Measurements from ENCODE around the gene MAFF. TPM values are rescaled to one million over a fixed set of nuclear protein-coding genes. Genes with fewer than 3 reads are reported as not detected.
"Not testable (repeated sequence)": the region's sequence is repeated elsewhere in the genome, so short reads cannot be mapped to it uniquely, and the experiment has no call there.

MAFF gene
- 100 to 1,000 TPM in 2 of 4 donors, 10 to 100 TPM in 2; 68.1 to 110 (median 96.8) TPM for total RNA-seq

DNA sequence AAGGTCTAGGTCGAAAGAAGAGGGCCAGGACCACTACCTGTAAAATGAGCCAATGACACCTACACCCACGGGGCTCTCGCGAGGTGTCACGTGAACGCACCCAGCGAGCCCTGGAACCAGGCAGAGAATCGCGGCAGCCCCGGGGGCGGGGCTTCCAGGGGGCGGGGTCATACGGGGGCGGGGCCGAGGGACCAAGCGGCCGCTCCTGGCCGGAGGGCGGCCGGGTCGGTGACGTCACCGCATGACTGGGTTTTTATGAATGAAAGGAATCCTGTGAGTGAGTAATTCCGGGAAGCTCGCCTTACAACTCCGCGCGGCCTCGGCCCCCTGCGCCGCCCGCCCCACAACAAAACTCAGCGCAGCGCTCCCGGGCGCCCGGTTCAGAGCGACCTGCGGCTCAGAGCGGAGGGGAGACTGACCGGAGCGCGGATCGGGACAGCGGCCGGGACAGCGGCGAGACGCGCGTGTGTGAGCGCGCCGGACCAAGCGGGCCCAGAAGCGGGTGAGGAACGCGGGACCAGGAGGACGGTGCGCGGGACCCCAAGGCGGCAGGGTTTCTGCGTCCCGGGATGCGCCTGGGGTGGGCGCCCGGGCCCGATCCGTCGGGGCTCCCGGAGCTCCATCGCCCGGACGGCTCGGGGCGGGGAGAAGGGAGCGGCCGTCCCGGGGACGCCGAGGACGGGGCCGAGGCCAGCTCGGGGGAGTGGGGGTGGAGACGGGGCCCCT lies at the start of gene MAFF:
MAFF (plus strand) TSS at position 284 of the 726 bp plus-strand sequence. CDS start 11,860 bp downstream, outside the sequence.
- peak; percentile 88 to 98 for TF ChIP-seq EP300 (IDR thresholded peaks at IDR 0.05)
- TF ChIP-seq POLR2A (IDR thresholded peaks at IDR 0.05) = peak; percentile 96 to 98
- TF ChIP-seq, protein P1, sequence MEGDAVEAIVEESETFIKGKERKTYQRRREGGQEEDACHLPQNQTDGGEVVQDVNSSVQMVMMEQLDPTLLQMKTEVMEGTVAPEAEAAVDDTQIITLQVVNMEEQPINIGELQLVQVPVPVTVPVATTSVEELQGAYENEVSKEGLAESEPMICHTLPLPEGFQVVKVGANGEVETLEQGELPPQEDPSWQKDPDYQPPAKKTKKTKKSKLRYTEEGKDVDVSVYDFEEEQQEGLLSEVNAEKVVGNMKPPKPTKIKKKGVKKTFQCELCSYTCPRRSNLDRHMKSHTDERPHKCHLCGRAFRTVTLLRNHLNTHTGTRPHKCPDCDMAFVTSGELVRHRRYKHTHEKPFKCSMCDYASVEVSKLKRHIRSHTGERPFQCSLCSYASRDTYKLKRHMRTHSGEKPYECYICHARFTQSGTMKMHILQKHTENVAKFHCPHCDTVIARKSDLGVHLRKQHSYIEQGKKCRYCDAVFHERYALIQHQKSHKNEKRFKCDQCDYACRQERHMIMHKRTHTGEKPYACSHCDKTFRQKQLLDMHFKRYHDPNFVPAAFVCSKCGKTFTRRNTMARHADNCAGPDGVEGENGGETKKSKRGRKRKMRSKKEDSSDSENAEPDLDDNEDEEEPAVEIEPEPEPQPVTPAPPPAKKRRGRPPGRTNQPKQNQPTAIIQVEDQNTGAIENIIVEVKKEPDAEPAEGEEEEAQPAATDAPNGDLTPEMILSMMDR (IDR thresholded peaks at IDR 0.05) = peak in 1 of 5 experiments; percentile 3
- WGBS, 2 donors = 0 to 2% methylated on average over 29 to 37 of the region's 85 CpGs
- Histone ChIP-seq H3K4me3 (peak within 1 kb of the TSS; percentile 63 to 98 (median 77)), H3K27me3 (no peaks in the 10 kb centered on the region), H3K36me3 (no peaks in the 10 kb centered on the region), H3K4me1 (peaks cover 0 to 38% (median 30%) of the 10 kb centered on the region in 4 donors), H3K27ac (peak within 1 kb of the TSS; percentile 97 to 100 (median 100)), H3K9me3 (no peaks in the 10 kb centered on the region)
- peak; percentile 94 to 96 for DNase-seq (ENCODE audit: low spot score in 2 of 2)

DNA sequence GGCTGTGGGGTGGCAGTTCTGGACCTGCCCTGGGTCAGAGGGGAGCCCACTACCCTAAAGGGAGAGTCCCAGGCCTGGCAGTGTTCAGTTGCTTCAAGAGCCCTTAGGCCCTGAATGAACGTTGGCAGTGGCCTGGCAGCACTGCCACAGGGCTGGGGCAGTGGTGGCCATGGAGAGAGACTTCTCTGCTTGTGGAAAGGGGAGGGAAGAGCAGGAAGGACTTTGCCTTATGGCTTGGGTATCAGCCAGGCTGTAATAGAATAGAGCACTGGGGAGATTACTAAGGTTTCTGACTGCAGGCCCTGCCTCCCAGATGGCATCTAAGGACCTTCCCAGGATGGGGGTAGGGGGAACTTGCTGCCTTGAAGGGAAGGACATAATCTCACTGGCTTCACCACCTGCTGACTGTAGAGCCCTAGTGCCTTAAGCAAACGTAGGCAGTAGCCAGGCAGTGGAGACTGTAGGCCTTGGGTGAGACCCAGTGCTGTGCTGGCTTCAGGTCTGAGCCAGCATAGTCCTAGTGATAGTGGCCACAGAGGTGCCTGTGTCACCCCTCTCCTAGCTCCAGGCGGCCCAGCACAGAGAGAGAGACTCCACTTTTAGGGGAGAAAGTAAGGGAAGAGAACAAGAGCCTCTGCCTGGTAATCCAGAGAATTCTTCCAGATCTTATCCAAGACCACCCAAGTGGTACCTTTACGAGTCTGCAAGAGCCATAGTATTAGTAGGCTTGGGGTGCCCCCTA lies 47.8 kb upstream of the MAFF start:
- no peak for TF ChIP-seq POLR2A (IDR thresholded peaks at IDR 0.05)
- TF ChIP-seq EP300 (IDR thresholded peaks at IDR 0.05) = no peak
- TF ChIP-seq, protein P1 (IDR thresholded peaks at IDR 0.05) = no peak
- H3K27ac ChIP-seq = no peak overlapping the region
- H3K36me3 ChIP-seq = no peaks in the 10 kb centered on the region
- DNase-seq (ENCODE audit: low spot score in 2 of 2) = no peak
- no peaks in the 10 kb centered on the region for H3K27me3 ChIP-seq
- H3K4me1 ChIP-seq = no peaks in the 10 kb centered on the region
- no peaks in the 10 kb centered on the region for H3K9me3 ChIP-seq
- no peak overlapping the region for H3K4me3 ChIP-seq
- 48 to 57% methylated on average over 4 of the region's 4 CpGs for WGBS, 2 donors

DNA sequence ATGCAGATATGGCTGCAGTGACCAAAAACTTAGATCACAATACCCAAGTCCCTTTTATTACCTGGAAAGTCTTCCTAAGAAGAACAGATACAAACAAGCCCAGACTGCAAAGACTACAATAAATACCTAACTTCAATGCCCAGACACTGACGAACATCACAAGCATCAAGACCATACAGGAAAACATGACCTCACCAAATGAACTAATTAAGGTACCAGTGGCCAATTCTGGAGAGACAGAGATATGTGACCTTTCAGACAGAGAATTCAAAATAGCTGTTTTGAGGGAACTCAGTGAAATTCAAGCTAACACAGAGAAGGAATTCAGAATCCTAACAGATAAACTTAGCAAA lies 47.3 kb upstream of the MAFF start:
- not testable (repeated sequence) for H3K36me3 ChIP-seq; H3K4me3 ChIP-seq; H3K4me1 ChIP-seq; DNase-seq (ENCODE audit: low spot score in 2 of 2); H3K9me3 ChIP-seq; H3K27ac ChIP-seq; H3K27me3 ChIP-seq
- 52 to 59% methylated on average over 1 of the region's 1 CpG for WGBS, 2 donors

DNA sequence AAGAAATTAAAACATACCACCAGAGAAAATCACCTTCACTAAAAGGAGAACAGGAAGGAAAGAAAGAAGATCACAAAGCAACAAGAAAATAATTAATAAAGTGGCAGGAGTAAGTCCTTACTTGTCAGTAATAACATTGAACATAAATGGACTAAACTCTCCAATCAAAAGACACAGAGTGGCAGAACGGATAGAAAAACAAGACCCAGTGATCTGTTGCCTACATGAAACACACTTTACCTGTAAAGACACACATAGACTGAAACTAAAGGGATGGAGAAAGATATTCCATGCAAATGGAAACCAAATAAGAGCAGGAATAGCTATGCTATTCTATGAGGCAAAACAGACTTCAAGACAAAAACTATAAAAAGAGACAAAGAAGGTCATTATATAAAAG lies 46.1 kb upstream of the MAFF start:
- TF ChIP-seq, protein P1 (IDR thresholded peaks at IDR 0.05) = no peak
- TF ChIP-seq EP300 (IDR thresholded peaks at IDR 0.05) (no peak), POLR2A (IDR thresholded peaks at IDR 0.05) (no peak)
- no peaks in the 10 kb centered on the region for H3K36me3 ChIP-seq
- no peaks in the 10 kb centered on the region for H3K4me1 ChIP-seq
- DNase-seq (ENCODE audit: low spot score in 2 of 2) = no peak
- no peaks in the 10 kb centered on the region for H3K27me3 ChIP-seq
- H3K9me3 ChIP-seq = no peaks in the 10 kb centered on the region
- no peak overlapping the region for H3K27ac ChIP-seq
- H3K4me3 ChIP-seq = no peak overlapping the region
- 76 to 82% methylated on average over 1 of the region's 1 CpG for WGBS, 2 donors

DNA sequence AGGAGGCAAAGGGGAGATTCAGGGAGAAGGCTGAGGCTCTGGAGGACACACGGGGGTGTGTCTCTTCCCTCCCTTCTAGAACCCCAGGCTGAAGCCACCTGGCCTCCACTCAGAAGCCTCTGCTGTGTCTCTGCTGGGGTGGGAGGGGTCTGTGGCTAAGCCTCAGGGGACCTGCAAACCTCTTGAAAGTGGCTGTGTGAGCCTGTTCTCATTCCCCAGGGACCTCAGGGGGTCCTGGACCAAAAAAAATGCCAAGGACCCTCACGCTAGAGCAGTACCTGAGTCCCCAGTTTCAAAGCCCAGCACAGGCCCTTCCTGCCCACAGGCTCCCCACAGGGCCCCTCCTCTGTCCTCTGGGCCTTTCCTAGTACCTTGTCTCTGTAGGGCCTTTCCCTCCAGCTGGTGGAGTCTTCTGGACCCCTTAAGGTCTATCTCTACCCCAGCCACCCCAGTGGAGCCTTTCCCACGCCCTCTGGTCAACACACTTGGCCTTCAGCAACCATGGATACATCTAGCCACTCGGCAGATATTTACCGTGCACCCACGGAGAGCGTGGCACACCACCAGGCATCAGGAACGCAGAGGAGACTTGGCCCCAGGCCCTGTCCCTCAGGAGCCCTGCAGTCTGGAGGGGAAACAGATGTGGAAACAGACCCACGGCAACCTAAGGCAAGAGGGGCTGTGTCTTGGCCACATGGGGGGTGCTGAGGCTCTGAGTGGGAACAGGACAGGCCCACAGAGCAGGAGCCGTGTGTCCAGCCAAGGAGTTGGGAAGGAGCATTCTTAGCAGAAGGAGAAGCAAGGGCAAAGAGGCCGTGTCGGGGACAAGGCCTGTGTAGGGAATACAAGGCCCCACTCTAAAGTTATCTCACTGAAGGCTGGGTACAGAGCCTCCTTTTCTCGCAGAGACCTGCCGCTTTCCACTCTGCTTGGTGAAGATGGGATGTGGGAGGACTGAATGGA lies 38.6 kb upstream of the MAFF start:
- no peak overlapping the region for H3K27ac ChIP-seq
- TF ChIP-seq EP300 (IDR thresholded peaks at IDR 0.05) (no peak), POLR2A (IDR thresholded peaks at IDR 0.05) (no peak)
- TF ChIP-seq, protein P1 (IDR thresholded peaks at IDR 0.05) = no peak
- no peaks in the 10 kb centered on the region for H3K4me1 ChIP-seq
- 81 to 86% methylated on average over 13 to 14 of the region's 14 CpGs for WGBS, 2 donors
- DNase-seq (ENCODE audit: low spot score in 2 of 2) = no peak
- H3K36me3 ChIP-seq = peaks cover 0 to 50% (median 0%) of the 10 kb centered on the region in 3 donors
- no peaks in the 10 kb centered on the region for H3K27me3 ChIP-seq
- no peaks in the 10 kb centered on the region for H3K9me3 ChIP-seq
- H3K4me3 ChIP-seq = no peak overlapping the region
